Stimulated activated naive CD8-positive, alpha-beta T cell treated with anti-CD3 and anti-CD28 coated beads, Interleukin-15, amount 100 ng/mL, for 72 hours (primary cell): ENCODE results near the gene CAPN6.

ENCODE experiments used
- ATAC-seq: fragments of 150-1000 bp; cut with Tn5 transposase; 2 replicates; pipeline ENCODE4 v1.10.0; 2021; ENCODE audit warnings: mild to moderate bottlenecking, moderate library complexity
- DNase-seq, 2 donors: peaks; one replicate each; pipeline ENCODE4 v3.0.0; 2021 to 2022
- H3K27ac Mint-ChIP-seq, 2 donors: one replicate each; pipeline ENCODE4 v1.8.0; 2022; ENCODE audit warnings: mild to moderate bottlenecking in 2 of 2, mixed read lengths in 2 of 2, moderate library complexity in 2 of 2
- H3K27me3 Mint-ChIP-seq: one replicate; pipeline ENCODE4 v1.8.0; 2022; ENCODE audit warnings: mixed read lengths
- H3K4me1 Mint-ChIP-seq: one replicate; pipeline ENCODE4 v1.8.0; 2022; ENCODE audit warnings: mild to moderate bottlenecking, mixed read lengths
- H3K4me3 Mint-ChIP-seq, 2 donors: one replicate each; pipeline ENCODE4 v1.8.0; 2022; ENCODE audit warnings: mild to moderate bottlenecking in 2 of 2, mixed read lengths in 2 of 2, moderate library complexity in 1 of 2
- H3K9me3 Mint-ChIP-seq, 2 donors: one replicate each; pipeline ENCODE4 v1.8.0; 2022; ENCODE audit warnings: mixed read lengths in 2 of 2

Gene CAPN6

GRCh38 chrX:111259559-111259958 is 10.7 kb downstream of the CAPN6 start:
- ATAC-seq, result no peak
- H3K4me3 Mint-ChIP-seq, result no peak overlapping the region
- H3K4me1 Mint-ChIP-seq, result no peaks in the 10 kb centered on the region
- H3K27me3 Mint-ChIP-seq, result no peaks in the 10 kb centered on the region
- no peaks in the 10 kb centered on the region for H3K9me3 Mint-ChIP-seq
- no peak overlapping the region for H3K27ac Mint-ChIP-seq
- DNase-seq, result no peak

- DNase-seq (no peak), ATAC-seq (no peak)
- H3K27me3 Mint-ChIP-seq, result no peaks in the 10 kb centered on the region
- no peak overlapping the region for H3K27ac Mint-ChIP-seq
- H3K4me3 Mint-ChIP-seq, result no peak overlapping the region
- H3K9me3 Mint-ChIP-seq, result no peaks in the 10 kb centered on the region
- H3K4me1 Mint-ChIP-seq, result no peaks in the 10 kb centered on the region
Observed at GRCh38 chrX:111257733-111258132, 12.6 kb downstream of the CAPN6 start.

GRCh38 chrX:111254896-111255693 is 15.2 kb downstream of the CAPN6 start:
- no peak for DNase-seq
- no peaks in the 10 kb centered on the region for H3K9me3 Mint-ChIP-seq
- peaks cover 4% of the 10 kb centered on the region for H3K27me3 Mint-ChIP-seq
- no peak overlapping the region for H3K4me3 Mint-ChIP-seq
- H3K4me1 Mint-ChIP-seq, result no peaks in the 10 kb centered on the region
- no peak overlapping the region for H3K27ac Mint-ChIP-seq
- ATAC-seq, result no peak

GRCh38 chrX:111244235-111244750 is 26.0 kb downstream of the CAPN6 start:
- no peaks in the 10 kb centered on the region for H3K4me1 Mint-ChIP-seq
- ATAC-seq (no peak), DNase-seq (no peak)
- H3K4me3 Mint-ChIP-seq, result no peak overlapping the region
- no peaks in the 10 kb centered on the region for H3K27me3 Mint-ChIP-seq
- H3K9me3 Mint-ChIP-seq, result no peaks in the 10 kb centered on the region
- no peak overlapping the region for H3K27ac Mint-ChIP-seq

GRCh38 chrX:111216293-111216801 is 53.9 kb downstream of the CAPN6 start:
- no peak overlapping the region for H3K27ac Mint-ChIP-seq
- H3K27me3 Mint-ChIP-seq, result no peaks in the 10 kb centered on the region
- no peaks in the 10 kb centered on the region for H3K9me3 Mint-ChIP-seq
- ATAC-seq (no peak), DNase-seq (no peak)
- H3K4me1 Mint-ChIP-seq, result no peaks in the 10 kb centered on the region
- no peak overlapping the region for H3K4me3 Mint-ChIP-seq

GRCh38 chrX:111207851-111208250 is 62.4 kb downstream of the CAPN6 start:
- H3K4me1 Mint-ChIP-seq, result no peaks in the 10 kb centered on the region
- no peaks in the 10 kb centered on the region for H3K27me3 Mint-ChIP-seq
- DNase-seq (no peak), ATAC-seq (no peak)
- H3K4me3 Mint-ChIP-seq, result no peak overlapping the region
- no peaks in the 10 kb centered on the region for H3K9me3 Mint-ChIP-seq
- no peak overlapping the region for H3K27ac Mint-ChIP-seq

GRCh38 chrX:111200327-111200726 is 70.0 kb downstream of the CAPN6 start:
- Mint-ChIP-seq H3K9me3 (no peaks in the 10 kb centered on the region), H3K4me1 (no peaks in the 10 kb centered on the region), H3K4me3 (no peak overlapping the region), H3K27ac (no peak overlapping the region), H3K27me3 (no peaks in the 10 kb centered on the region)
- DNase-seq (no peak), ATAC-seq (no peak)

- no peak overlapping the region for H3K27ac Mint-ChIP-seq
- no peak overlapping the region for H3K4me3 Mint-ChIP-seq
- no peaks in the 10 kb centered on the region for H3K4me1 Mint-ChIP-seq
- H3K27me3 Mint-ChIP-seq, result no peaks in the 10 kb centered on the region
- H3K9me3 Mint-ChIP-seq, result no peaks in the 10 kb centered on the region
- no peak for ATAC-seq
- DNase-seq, result no peak
Observed at GRCh38 chrX:111199505-111199904, 70.8 kb downstream of the CAPN6 start.
